ENCODE data around the gene PTPRJ.

Gene PTPRJ

DNA sequence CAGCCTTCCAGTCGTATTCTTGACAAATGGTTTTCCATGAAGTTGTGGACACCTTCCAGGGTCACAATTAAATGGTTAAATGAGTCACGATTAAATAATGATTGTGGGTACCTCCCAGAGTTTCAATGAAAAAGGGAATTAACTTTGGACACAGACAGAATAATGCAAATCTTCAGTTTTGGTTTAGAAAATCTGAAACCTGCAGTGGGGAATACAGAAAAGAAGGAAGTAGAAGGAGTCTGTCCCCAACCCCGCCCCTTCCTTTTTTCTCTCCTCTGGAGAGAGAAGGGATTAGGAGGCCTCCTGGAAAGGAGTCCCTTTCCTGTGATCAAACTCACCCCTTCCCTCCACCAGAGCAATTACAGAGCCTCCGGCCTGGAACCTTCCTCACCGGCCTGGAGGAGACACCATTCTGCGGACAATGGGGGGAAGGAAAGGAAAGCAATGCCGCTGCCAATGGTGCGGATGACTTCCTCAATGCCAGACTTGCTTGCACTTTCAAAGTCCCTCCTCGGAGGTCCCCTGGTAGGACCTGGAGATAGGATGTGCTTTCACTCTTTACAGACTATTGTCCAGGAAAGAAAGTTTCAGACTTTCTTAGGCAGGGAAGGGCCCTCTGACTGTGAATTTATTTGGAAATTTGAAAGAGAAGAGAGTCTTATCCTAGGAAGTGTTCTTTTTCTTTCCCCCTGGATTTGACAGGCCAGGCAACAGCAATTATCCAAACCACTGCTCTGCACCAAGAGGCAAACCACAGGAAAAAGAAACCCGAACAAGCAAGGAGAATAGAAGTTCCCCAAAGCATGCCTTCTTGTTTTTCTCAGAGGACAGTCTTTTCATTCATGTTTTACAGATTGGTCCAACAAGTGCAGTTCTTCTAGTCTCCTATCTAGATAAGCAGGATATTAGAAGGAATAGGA lies 86.8 kb downstream of the PTPRJ start:
- DNase-seq = peak in 1 of 14 donors; percentile 16

DNA sequence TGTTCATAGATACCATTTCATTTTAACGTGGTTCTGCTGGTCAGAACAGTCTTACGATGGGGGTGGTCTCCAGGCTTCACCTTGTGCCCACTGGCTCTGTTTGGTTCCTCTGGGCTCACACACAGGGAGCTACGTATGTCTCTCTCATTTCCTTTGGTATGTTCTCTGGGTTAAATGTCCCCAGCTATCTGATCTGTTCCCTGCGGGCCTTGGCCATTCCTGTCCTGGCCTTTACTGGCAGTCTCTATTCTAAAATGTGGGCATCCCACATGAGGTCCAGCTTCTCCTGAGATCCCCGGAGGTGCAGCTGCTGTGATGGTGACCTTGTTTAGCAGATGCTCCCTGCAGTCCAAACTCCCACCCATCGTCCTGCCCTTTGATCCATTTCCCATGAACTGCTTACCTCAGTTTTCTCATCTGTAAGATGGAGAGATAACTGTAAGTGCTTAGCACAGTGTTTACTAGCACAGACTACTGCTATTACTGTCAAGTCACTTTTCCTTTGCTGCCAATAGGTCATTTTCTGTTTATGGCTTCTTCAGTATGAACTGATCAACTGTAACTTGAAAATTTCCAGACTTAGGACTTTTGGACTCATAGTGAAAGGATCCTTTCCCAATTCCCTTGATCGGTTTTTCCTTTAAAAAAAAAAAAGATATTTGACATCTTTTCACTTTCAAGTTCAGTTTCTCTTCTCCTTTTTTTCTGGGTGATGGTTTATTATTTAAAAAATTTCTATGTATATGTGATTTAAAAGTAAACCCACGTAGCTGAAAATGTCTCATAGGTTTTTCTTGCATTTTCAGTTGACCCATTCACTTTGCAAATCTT lies 92.9 kb downstream of the PTPRJ start:
- no peak for DNase-seq

DNA sequence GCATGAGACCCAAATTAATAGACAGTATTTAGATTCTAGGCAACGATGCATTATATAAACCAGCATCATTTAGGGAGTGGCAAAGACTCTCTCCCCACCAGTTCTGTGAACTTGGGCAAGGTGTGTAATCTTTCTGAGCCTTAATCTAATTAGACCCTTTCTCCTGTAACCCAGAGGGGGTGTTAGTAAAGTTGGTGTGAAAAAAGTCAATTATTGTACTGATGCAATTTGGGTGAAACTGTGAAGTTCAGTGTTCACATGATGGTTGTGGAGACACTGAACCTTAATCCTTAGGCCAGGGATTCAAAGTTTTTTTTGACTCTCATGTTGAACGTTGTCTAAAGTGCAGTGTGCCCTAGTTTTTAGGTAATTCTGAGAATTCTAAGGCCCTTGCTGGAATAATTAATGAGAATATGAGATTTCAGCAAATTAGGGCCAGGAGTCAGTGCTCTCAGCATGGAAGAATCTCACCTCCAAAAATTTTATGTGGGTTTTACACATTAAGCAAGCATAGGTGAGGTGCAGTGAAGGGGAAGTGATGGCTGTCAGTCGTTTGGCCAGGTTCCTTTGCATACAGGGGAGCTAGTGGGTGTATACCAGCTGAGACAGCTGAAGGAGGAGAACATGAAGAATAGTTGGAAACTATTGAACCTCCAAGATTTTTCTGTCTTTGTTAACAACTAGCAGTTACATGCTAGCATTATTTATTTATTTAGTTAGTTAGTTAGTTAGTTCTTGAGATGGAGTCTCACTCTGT lies 94.2 kb downstream of the PTPRJ start:
- DNase-seq = no peak

DNA sequence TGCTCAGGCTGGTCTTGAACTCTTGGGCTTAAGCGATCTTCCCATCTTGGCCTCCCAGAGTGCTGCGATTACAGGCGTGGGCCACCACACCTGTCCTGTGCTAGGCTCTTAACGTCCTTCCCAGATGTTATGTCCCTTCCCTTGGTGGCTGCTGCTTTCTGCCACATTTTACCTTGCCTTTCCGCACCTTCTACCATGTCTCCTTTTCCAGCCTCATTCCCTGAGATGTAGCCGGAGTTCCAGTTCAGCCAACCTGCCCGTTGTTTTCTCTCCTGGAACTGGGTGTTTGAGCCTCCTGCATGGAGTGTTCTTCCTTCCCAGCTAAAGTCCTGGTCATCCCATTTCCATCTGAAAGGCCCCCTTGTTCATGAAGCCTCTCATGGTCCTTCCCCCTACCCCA lies 95.3 kb downstream of the PTPRJ start:
- DNase-seq = no peak

DNA sequence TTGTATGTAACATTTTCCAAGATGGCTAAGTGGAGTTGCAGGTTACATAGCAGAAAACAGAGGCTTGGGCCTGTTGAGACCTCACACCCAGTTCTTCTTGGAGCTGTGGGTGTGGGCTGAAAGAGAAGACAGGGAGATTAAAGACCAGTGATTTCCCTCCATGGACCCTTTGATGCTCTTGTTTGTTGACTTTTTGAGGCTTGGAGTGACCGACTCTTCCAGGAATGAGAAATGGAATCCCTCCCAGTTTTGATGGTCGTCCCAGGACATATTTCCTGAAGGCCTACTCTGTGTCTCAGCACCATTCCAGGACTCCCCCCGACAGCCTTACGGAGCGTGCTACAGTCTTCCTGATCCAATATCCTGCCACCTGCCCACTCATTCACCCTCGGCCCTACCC lies 96.9 kb downstream of the PTPRJ start:
- no peak for DNase-seq

DNA sequence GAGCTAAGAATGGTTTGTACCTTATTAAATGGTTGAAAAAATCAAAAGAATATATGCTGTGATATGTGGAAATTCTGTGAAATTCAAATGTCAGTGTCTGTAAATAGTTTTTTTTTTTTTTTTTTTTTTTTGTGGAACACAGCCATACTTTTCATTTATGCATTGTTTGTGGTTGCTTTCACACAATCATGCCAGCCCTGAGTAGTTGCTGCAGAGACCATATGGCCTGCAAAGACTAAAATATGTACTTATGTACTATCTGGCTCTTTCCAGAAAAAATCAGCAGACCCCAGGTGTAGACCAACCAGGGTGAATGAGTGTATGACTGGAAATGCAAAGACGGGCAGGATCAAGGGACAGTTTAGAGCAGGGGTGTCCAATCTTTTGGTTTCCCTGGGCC lies 98.3 kb downstream of the PTPRJ start:
- DNase-seq = peak in 1 of 14 donors; percentile 11

DNA sequence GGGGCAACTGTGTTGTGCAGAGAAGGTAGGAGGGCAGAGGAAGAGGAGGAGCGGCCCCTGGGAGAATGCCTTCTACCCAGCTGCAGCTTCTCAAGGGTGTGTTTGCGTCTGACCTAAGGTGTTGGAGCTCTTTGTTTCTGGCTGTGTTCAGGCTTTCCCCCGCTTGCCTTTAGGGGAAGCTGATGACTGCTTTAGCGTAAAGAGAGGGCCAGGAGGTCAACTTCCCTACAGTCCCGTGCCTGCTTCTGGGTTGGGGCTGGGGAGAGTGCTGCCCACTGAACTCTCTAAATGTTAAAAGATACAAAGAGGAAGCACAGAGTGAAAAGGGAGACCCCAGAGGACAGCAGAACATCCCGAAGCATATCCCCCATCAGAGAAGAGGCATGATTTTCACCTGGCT lies 99.2 kb downstream of the PTPRJ start:
- DNase-seq = peak in 1 of 14 donors; percentile 37

DNA sequence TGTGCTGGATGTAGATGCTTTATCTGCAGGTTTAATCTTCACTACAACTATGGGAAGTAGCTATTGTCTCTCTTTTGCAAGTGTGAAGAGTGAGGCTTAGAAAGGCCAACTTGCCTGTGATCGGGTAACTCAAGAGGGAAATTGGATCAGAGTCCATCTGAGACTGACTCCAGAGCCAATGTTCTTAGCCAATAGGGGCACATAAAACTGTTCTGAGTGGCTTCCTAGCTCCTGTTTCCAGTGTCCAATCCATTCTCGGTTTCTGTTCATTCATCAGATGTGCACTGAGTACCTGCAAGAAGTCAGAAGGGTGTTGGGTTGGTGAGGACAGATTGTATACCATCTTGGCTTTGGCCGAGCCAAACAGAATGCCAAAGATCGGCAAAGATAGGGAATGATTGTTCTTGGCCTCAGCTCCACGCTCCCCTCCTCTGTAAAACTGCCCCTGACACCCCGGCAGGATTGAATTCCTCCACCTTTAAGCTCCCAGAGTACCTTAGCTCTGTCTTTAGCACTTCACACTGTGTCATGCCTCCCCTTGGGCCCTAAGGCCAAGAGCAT lies 100.0 kb downstream of the PTPRJ start:
- DNase-seq = peak in 1 of 14 donors; percentile 41

DNA sequence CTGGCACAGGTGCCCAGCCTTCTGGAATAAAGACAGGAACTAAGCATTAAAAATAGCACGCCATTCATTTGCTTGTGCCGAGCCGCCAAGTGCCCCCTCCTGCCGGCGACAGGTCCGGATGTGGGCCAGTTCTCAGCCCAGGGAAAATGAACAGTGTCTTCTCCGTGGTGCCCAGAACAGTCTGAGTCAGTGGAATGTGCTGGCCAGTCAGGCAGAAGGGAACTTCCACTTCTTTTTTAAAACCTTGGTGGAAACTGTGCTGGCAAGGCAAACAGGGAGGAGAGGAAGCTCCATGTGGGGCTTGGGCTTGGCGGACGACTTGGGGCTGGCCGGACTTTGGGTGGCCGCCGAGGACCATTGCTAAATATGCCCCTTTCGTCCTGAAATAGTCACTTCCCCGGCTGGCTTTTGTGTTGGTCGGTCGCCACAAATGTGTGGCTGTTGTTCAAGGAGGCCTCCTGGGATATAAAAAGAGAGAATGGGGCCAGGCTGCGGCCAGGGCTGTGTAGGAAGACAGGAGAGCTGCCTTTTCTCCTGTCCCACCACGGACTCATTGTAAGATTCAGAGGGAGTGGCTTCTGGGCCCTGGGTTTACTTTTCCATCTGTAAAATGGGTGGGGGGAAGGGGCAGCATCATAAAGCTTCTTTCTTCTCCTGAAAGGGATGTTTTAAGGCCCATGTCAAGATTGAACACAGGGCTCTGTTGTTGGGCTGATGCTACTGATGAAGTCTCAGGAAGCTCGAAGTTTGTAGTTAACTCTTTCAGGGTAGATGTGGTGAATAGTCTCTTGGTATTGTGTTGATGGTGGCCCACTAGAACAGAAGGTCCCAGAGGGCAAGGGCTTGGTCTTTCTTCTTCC lies 101.0 kb downstream of the PTPRJ start:
- DNase-seq = peak in 11 of 14 donors; percentile 14 to 94 (median 63)

DNA sequence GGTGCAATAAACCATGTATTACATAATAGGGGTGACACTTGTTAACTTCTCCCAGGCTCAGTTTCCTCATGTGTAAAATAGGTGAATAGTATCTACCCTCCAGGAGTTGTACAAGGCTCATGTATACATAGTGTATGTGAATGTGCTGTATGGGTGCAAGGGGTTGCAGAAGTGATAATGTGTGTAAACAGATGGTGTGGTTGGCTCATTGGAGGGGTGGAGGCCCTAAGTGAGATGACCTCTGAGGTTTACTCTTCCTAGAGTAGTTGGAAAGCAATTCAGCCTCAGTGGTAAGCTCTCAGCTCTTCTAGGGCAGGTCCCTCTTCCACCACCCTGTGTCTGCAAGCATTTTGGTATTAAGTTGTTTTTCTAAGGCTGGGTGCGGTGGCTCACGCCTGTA lies 102.4 kb downstream of the PTPRJ start:
- DNase-seq = no peak

DNA sequence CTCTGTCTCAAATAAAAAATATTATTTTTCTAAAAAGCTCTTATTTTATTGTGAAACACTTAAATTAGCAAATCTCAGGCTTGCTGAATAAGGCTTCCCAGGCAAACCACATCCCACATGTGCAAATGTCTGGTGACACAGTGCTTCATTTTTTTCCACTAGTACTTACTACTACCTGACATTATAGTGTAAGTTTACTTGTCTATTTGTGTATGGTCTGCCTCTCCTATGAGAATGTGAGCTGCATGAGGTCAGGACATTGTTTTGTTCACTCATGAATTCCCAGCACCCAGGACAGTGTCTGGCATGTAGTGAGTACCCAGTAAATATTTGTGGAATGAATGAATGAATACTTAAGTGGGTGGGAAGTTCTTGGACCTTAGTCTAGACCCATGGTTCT lies 103.1 kb downstream of the PTPRJ start:
- DNase-seq = no peak

DNA sequence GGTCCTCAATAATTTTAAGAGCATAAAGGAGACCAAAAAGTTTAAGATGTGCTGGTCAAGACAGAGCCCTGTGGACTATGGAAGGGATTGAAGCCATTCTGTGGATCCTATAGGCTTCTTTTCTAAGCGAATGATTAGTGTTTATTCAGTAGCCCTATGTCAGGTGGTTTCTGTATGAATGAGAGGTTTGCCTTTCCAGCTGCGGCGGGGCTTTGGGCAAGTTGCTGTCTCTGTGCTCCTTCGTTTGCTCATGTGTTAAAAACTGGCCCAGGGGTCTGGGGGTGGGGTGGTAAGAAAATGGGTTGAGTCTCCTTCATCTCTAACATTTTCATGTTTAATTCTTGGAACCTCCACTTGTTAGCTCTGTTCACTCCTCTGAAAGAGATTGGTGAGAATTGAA lies 105.3 kb downstream of the PTPRJ start:
- no peak for DNase-seq

DNA sequence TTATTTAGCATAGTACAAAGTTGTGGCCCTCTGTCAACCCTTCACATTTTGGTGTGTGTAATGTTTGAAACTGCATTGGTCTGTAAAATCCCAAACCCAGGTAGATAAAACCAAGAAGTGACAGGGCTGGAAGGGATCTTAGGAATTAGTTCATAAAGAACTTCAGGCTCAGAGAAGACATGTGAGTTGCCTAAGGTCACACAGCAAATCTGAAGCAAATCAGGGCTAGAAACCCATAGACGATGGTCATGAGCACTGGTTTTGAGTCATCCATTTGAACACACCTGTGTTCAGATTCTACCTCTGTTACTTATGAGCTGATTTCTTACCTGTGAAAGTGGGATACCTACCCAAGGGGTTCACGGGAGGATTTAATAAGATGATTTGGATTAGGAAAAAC lies 107.1 kb downstream of the PTPRJ start:
- DNase-seq = no peak

DNA sequence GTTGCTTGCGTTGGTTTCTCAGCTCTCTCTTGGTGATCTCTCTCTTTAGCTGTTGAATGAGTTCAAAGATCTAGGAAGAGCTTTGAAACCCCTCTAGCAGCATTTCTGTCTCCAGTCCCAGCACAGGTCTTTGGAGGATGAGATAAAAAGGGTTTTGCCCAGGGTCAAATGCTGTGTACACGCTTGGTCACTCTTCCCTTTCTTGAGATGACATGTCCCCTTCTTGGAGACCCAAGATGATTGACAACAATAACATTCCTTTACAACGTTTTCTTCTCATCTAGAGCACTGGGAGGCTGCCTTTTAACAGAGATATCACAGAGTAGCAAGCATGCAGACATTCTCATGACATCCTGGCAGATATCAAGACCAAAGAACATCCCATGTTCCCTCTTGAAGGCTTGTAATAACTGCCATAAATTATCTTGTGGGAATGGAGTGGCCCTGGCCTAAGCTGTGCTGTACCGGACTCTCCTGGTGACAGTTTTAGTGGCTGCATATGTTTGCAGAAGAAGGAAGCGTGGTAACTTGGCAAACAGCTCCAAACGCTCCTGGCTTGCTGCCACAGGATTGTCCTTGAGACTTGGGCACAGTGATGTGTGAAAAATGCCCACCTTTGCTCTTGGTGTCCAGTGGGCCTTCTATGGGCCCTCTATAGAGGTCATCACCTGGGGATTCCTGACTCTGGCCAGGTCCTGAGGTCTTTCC lies 107.8 kb downstream of the PTPRJ start:
- peak in 1 of 14 donors; percentile 67 for DNase-seq

DNA sequence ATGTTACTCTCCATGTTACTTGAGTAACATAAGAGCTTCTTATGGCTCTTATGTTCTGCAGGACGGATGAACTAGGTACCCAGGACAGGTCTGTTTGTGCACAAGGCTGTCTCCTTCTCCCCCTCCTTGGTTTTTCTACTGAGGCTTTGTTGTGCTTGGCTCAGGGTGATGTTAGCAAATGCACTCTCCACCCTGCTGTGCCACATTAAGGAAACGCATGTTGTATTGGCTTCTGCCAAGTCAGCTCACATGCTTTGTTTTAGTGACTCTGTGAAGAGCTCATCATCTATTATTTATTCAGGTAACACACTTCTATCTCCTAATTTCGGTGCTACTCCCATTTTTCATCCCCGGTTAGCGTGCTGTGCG lies 108.3 kb downstream of the PTPRJ start:
- DNase-seq = peak in 1 of 14 donors; percentile 78

DNA sequence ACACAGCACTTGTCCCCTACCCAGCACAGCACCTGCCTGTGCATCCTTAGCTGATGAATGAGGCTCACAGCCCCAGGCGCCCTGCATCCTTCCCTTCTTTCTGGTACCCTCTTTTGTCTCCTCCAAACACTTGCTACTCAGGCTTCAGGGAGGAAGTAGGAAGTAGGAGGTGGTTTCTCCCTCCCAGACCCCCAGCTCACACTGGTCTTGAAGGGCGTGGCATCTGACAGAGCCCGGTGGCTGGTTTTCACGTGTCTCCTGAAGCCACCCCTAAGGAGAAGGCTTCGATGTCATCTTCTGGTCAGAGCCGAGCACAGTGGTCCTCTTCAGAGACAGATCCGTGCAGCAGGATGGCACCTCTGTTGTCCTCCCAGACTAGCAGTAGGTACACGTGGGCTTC lies 109.8 kb downstream of the PTPRJ start:
- DNase-seq = no peak

DNA sequence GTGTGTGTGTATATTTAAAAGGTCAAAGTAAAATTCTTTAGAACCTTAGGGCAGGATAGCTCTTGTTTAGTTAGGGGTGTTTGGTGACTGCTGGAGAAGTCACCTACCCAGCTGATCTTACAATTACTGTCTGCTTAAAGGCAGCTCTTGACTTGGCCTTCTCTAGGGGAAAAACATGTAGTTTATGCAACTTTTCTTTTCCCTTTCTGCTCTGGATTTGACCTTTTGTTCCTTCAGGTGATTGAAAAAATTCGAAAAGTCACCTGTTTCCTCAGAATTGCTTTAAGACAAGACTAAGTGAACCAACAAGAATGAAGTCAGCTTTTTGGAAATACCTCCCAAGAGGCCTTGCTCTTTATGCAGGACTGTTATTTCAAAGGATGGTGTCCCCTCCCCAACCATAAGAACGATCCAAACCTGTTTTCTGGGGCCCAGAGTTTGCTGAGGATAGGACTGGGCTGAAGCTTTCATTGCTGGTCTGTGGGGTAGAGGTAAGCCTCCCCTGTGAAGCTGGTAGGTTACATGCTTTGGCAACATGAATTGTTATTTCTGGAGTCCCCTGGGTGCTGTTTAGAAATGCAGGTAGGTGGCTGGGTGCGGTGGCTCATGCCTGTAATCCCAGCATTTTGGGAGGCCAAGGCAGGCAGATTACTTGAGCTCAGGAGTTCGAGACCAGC lies 111.2 kb downstream of the PTPRJ start:
- DNase-seq = no peak

DNA sequence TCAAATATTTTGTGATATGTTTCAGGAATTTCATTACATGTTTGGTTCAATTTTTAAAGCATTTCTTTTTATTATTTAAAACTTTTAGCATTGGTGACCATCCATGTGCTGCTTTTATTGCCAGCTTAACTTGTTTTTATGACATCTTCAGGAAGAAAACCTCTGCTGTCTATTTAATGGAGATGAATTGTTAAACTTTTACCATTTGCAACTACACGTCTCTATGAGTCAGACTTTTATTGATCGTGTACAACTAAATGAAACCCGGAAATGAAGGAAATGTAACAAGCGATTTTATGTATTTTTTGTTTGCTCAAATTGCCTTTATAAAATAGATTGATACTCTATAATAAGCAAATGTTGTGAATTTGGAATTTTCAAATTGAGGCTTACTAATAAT lies 113.0 kb downstream of the PTPRJ start:
- DNase-seq = no peak

DNA sequence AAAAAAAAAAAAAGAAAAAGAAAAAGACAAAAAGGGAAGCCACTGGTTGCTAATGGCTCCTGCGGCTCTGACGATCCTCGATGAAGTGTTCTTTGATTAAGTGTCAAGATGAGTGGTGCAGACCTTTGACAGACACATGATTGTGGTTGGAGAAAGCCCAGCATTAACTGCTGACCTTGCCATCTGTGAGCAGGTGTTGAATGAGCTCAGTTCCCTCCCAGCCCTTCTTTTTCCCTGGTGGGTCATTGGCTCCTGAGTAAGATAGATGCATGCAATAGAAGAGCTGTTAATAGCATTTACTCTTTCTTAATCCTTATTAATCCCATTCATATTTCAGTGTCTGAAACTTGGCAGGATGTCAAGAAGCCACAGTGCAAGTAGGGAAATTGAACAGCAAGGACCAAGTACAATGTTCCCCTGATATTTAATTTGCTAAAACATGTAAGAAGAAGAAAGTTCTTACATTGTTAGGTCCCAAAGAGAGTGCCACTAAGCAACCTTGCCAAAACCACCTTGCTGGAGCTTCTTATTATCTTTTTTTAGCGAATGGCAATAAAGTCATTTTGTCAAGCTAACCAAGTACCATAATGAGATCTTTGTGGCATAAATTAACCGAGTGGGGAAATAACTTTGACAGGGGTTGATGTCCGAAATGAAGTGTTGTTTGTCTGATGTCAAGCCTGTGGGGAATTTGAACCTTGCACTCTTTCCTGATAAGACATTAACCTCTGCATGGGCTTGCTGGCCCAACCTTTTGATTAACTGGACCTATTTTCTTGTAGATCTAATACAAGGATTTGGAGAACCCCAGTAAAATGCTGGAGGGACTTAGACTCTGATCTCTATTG lies 113.7 kb downstream of the PTPRJ start:
- no peak for DNase-seq

Data from C1 segment of cervical spinal cord (tissue), 14 donors.